Stomach (tissue), 4 donors: Measurements from ENCODE around the gene KLHDC9.

ENCODE experiments used
- POLR2AphosphoS5 ChIP-seq, 3 donors: sonication (generic); formaldehyde crosslinking; IDR thresholded peaks; one replicate each; pipeline ENCODE4 v1.6.1; 2016; ENCODE audit warnings: antibody characterized with exemption in 3 of 3
- TF ChIP-seq, protein P1 (sequence below), 7 experiments: fragments of 450-650 bp in 4 of 7; fragments of 200-600 bp in 3 of 7; sonication (generic) in 3 of 7; IDR thresholded peaks; one replicate each; pipeline ENCODE4 v1.5.1; 2016 to 2019; ENCODE audit warnings: antibody characterized with exemption in 7 of 7, control low read depth in 2 of 7, mild to moderate bottlenecking in 1 of 7

DNA sequence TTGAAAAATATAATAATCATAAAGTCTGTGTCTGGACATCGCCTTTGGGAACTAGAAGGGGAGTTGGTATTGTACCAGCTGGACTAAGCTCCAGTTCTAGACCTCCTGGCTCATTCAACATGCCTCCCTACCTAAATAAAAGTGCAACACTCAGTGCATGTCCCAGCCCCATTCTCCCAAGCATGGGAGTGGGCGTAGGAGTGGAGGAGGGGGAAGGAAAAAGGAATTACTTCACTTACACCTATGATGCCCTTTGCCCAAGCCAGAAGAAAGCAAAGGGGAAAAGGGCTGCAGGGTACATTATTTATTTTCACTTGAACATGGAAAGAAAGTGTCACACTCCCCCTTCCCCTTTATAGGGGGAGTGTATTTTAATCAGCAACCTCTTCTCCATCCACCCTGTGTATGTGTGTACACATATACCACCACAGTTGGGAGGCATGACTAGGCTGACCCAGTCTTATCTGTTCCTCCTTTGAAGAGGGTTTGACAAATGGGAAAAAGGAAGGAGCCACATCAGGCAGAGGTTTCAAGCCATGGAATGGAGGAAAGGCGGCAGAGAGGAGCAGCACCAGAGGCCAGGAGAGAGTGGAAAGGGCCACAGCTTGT, 23.0 kb downstream of the KLHDC9 start:
- TF ChIP-seq, protein P1, sequence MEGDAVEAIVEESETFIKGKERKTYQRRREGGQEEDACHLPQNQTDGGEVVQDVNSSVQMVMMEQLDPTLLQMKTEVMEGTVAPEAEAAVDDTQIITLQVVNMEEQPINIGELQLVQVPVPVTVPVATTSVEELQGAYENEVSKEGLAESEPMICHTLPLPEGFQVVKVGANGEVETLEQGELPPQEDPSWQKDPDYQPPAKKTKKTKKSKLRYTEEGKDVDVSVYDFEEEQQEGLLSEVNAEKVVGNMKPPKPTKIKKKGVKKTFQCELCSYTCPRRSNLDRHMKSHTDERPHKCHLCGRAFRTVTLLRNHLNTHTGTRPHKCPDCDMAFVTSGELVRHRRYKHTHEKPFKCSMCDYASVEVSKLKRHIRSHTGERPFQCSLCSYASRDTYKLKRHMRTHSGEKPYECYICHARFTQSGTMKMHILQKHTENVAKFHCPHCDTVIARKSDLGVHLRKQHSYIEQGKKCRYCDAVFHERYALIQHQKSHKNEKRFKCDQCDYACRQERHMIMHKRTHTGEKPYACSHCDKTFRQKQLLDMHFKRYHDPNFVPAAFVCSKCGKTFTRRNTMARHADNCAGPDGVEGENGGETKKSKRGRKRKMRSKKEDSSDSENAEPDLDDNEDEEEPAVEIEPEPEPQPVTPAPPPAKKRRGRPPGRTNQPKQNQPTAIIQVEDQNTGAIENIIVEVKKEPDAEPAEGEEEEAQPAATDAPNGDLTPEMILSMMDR (IDR thresholded peaks at IDR 0.05) = no peak
- no peak for TF ChIP-seq POLR2AphosphoS5 (IDR thresholded peaks at IDR 0.05)
